ENCODE measurements around the gene CHAF1B. TPM values are rescaled to one million over a fixed set of nuclear protein-coding genes. Genes with fewer than 3 reads are reported as not detected.

Gene CHAF1B
- polyA plus RNA-seq, 4 donors = 0.89 to 4.1 (median 2.6) TPM

GRCh38 chr21:36464590-36464989 lies 79.4 kb downstream of the CHAF1B start:
- peaks cover 0 to 3% (median 0%) of the 10 kb centered on the region in 3 donors for H3K27me3 ChIP-seq (ENCODE audit: control insufficient read depth in 3 of 3, insufficient read depth in 3 of 3, low read length in 3 of 3)
- FAIRE-seq (no peak), DNase-seq (no peak)
- no peaks in the 10 kb centered on the region for H3K36me3 ChIP-seq (ENCODE audit: control insufficient read depth in 3 of 3, insufficient read depth in 2 of 3, low read depth in 1 of 3, low read length in 3 of 3)
- H3K4me1 ChIP-seq (ENCODE audit: control insufficient read depth in 3 of 3, insufficient read depth in 2 of 3, low read depth in 1 of 3, low read length in 2 of 3) = no peaks in the 10 kb centered on the region
- WGBS, 3 donors = 70 to 88% (median 81%) methylated on average over 3 of the region's 3 CpGs
- H3K4me3 ChIP-seq (ENCODE audit: low read depth in 1 of 3, low read length in 3 of 3) = no peak overlapping the region
- no peaks in the 10 kb centered on the region for H3K9me3 ChIP-seq (ENCODE audit: control insufficient read depth in 2 of 2, insufficient read depth in 1 of 2, low read depth in 1 of 2, low read length in 1 of 2)
- H3K27ac ChIP-seq (ENCODE audit: low read depth in 1 of 3, low read length in 2 of 3) = no peak overlapping the region

DNA sequence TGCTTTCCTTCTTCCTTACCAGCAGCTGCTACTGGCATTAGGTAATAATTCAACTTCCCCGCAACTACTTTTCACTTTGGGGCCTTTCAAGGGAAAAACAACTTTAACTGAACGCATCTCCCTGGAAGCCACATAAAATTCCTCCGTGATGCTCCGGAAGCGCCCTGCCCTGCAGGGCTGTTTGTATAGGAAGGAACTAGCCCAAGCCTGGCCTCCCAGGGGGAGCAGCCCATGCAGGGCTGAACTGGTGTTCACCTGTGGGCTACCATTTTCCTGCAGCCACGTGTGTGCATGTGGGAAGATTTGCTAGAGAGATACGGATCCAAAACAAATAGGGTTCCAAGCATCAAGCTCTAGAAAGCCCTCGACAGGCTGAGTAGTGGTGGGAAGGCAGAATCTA lies 80.3 kb downstream of the CHAF1B start:
- no peak overlapping the region for H3K4me3 ChIP-seq (ENCODE audit: low read depth in 1 of 3, low read length in 3 of 3)
- FAIRE-seq (no peak), DNase-seq (no peak)
- no peak overlapping the region for H3K27ac ChIP-seq (ENCODE audit: low read depth in 1 of 3, low read length in 2 of 3)
- H3K27me3 ChIP-seq (ENCODE audit: control insufficient read depth in 3 of 3, insufficient read depth in 3 of 3, low read length in 3 of 3) = peaks cover 0 to 3% (median 0%) of the 10 kb centered on the region in 3 donors
- no peaks in the 10 kb centered on the region for H3K36me3 ChIP-seq (ENCODE audit: control insufficient read depth in 3 of 3, insufficient read depth in 2 of 3, low read depth in 1 of 3, low read length in 3 of 3)
- no peaks in the 10 kb centered on the region for H3K9me3 ChIP-seq (ENCODE audit: control insufficient read depth in 2 of 2, insufficient read depth in 1 of 2, low read depth in 1 of 2, low read length in 1 of 2)
- 52 to 66% (median 60%) methylated on average over 8 of the region's 8 CpGs for WGBS, 3 donors
- H3K4me1 ChIP-seq (ENCODE audit: control insufficient read depth in 3 of 3, insufficient read depth in 2 of 3, low read depth in 1 of 3, low read length in 2 of 3) = no peaks in the 10 kb centered on the region

DNA sequence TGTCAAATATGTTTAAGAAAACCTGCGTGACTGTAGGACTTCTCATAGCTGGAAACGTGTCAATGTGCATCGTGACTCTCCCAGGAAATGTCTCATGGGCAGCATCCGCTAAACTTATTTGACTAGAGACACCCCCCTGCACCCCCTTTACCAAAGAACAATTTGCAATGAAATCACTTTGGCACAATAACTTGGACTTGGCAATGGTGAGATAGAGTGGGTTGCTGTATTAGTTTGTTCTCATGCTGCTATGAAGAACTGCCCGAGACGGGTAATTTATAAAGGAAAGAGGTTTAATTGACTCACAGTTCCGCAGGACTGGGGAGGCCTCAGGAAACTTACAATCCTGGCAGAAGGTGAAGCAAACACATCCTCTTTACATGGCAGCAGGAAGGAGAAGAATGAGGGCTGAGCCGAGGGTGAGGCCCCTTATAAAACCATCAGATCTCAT lies 80.9 kb downstream of the CHAF1B start:
- WGBS, 3 donors = 81 to 84% (median 84%) methylated on average over 8 of the region's 8 CpGs
- no peaks in the 10 kb centered on the region for H3K36me3 ChIP-seq (ENCODE audit: control insufficient read depth in 3 of 3, insufficient read depth in 2 of 3, low read depth in 1 of 3, low read length in 3 of 3)
- H3K9me3 ChIP-seq (ENCODE audit: control insufficient read depth in 2 of 2, insufficient read depth in 1 of 2, low read depth in 1 of 2, low read length in 1 of 2) = peaks cover 0 to 3% of the 10 kb centered on the region in 2 donors
- no peaks in the 10 kb centered on the region for H3K4me1 ChIP-seq (ENCODE audit: control insufficient read depth in 3 of 3, insufficient read depth in 2 of 3, low read depth in 1 of 3, low read length in 2 of 3)
- H3K4me3 ChIP-seq (ENCODE audit: low read depth in 1 of 3, low read length in 3 of 3) = no peak overlapping the region
- FAIRE-seq (no peak), DNase-seq (no peak)
- peaks cover 0 to 3% (median 0%) of the 10 kb centered on the region in 3 donors for H3K27me3 ChIP-seq (ENCODE audit: control insufficient read depth in 3 of 3, insufficient read depth in 3 of 3, low read length in 3 of 3)
- H3K27ac ChIP-seq (ENCODE audit: low read depth in 1 of 3, low read length in 2 of 3) = no peak overlapping the region

Other genes starting within 250 kb of the CHAF1B start
- gene DOP1B, start 228.6 kb upstream of the CHAF1B start, polyA plus RNA-seq = 10 to 100 TPM in 3 of 4 donors, 1 to 10 TPM in 1; 8.4 to 19.1 (median 11.9) TPM
- 10 to 100 TPM in 2 of 4 donors, 1 to 10 TPM in 2; 8.6 to 27.5 (median 10.4) TPM for gene MORC3, start 65.2 kb upstream of the CHAF1B start, polyA plus RNA-seq
- under 1 TPM in 1 of 4 donors, not detected in 3; 0.09 TPM for gene CLDN14, start 94.7 kb downstream of the CHAF1B start, polyA plus RNA-seq